Endodermal cell (in vitro differentiated cells): ENCODE results near the gene SLC25A43. TPM values are rescaled to one million over a fixed set of nuclear protein-coding genes. Genes with fewer than 3 reads are reported as not detected.

Experiments
- DNase-seq: peaks from one replicate; pipeline ENCODE4 v3.0.0-alpha.2; 2017
- H3K27ac ChIP-seq: 2 replicates; pipeline ENCODE4 v1.5.1; 2013; ENCODE audit warnings: mild to moderate bottlenecking, low read depth, low read length, moderate library complexity
- H3K27me3 ChIP-seq: 2 replicates; pipeline ENCODE4 v1.6.1; 2013; ENCODE audit warnings: mild to moderate bottlenecking, low read length, moderate library complexity; ENCODE audit not compliant: insufficient read depth, control insufficient read depth, poor library complexity, severe bottlenecking
- H3K36me3 ChIP-seq: 2 replicates; pipeline ENCODE4 v1.7.0; 2013; ENCODE audit warnings: mild to moderate bottlenecking, low read length, moderate library complexity; ENCODE audit not compliant: control insufficient read depth, insufficient read depth
- H3K4me1 ChIP-seq: one replicate; pipeline ENCODE4 v1.7.0; 2013; ENCODE audit warnings: low read length; ENCODE audit not compliant: control insufficient read depth, insufficient read depth
- H3K4me3 ChIP-seq: 2 replicates; pipeline ENCODE4 v1.5.1; 2013; ENCODE audit warnings: mild to moderate bottlenecking, low read length, moderate library complexity
- H3K9ac ChIP-seq: 2 replicates; pipeline ENCODE4 v1.6.1; 2013; ENCODE audit warnings: mild to moderate bottlenecking, low read length, moderate library complexity; ENCODE audit not compliant: poor library complexity, severe bottlenecking; ENCODE audit errors: extremely low read depth
- H3K9me3 ChIP-seq: 2 replicates; pipeline ENCODE4 v1.6.1; 2013; ENCODE audit warnings: mild to moderate bottlenecking, low read length, moderate library complexity; ENCODE audit not compliant: control insufficient read depth
- H3K27ac Mint-ChIP-seq: 2 replicates; pipeline ENCODE4 v1.8.0; 2020; ENCODE audit warnings: mixed read lengths
- H3K27me3 Mint-ChIP-seq: 2 replicates; pipeline ENCODE4 v1.8.0; 2021; ENCODE audit warnings: mild to moderate bottlenecking, mixed read lengths; ENCODE audit not compliant: insufficient read depth
- H3K36me3 Mint-ChIP-seq: 2 replicates; pipeline ENCODE4 v1.8.0; 2020; ENCODE audit warnings: low read depth, mixed read lengths
- H3K4me1 Mint-ChIP-seq: 2 replicates; pipeline ENCODE4 v1.8.0; 2020; ENCODE audit warnings: mixed read lengths
- H3K4me3 Mint-ChIP-seq: 2 replicates; pipeline ENCODE4 v1.8.0; 2020; ENCODE audit warnings: mild to moderate bottlenecking, moderate library complexity, mixed read lengths
- H3K9me3 Mint-ChIP-seq: 2 replicates; pipeline ENCODE4 v1.8.0; 2020; ENCODE audit warnings: mild to moderate bottlenecking, mixed read lengths
- CTCF ChIP-seq: fragments of 200-600 bp; sonication (generic); conservative IDR thresholded peaks from 2 replicates; pipeline ENCODE4 v1.5.0; 2021; ENCODE audit warnings: antibody characterized with exemption, mild to moderate bottlenecking
- WGBS, 2 experiments: methylation state at CpG; one replicate each; pipeline versions ENCODE4 v1.1.5 to v1.1.7; 2013; ENCODE audit warnings: missing lambda C conversion rate in 2 of 2, mixed read lengths in 1 of 2; ENCODE audit not compliant: insufficient coverage in 1 of 2, insufficient read length in 1 of 2; 5-methylcytosine and 5-hydroxymethylcytosine counted together
- total RNA-seq, 2 donors: library from RNA; stranded (reverse); fragmentation: NEBNext Ultra II Directional in 1 of 2; extraction: Animal tissue kit (Norgen Biotek cat#: 25700) in 1 of 2; gene quantifications; 2 replicates in 1 of 2; 3 replicates in 1 of 2; pipeline ENCODE4 v1.2.1, GENCODE V29; 2021

SLC25A43 gene
- total RNA-seq, 2 donors from 2014 or later, result 4.4 to 4.9 TPM

DNA sequence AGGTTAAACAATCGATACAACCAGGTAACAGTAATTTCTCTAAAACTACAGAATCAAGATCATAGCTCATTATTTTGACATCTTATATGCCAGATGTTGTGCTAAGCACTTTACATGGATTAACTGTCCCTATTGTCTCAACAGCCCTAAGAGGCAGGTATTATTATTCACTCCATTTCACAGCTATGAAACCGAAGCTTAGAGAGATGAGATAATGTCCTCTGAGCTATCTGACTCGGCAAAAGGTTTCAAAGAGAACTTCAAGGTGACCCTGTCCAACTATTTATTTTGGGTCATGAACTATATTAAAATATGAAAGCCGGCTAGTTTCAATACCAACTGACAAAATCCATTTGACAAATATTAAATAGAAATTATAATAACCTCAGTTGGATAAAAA lies 79.4 kb downstream of the SLC25A43 start:
- TF ChIP-seq CTCF, result no peak
- H3K4me1 Mint-ChIP-seq, result no peaks in the 10 kb centered on the region

DNA sequence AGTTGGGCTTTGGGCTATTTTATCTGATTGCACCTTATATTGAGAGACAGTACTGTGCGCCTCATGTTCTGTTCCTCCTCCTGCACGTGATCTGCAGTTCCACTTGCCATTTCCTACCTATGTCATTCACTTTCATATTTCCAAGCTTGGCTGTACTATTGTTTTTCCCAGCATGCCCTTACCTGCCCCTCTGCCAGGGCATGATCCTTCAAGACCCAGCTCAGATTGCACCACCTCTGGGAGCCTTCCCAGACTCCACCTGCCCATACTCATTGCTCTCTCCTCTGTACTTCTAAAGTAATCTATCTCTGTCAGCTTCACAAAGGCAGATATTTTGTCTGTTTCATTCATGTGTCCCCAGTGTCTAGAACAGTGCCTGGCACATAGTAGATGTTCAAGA lies 80.7 kb downstream of the SLC25A43 start:
- Mint-ChIP-seq H3K4me3 (no peak overlapping the region), H3K36me3 (no peaks in the 10 kb centered on the region), H3K9me3 (peaks cover 53% of the 10 kb centered on the region), H3K27ac (no peak overlapping the region), H3K27me3 (peaks cover 7% of the 10 kb centered on the region), H3K4me1 (no peaks in the 10 kb centered on the region)
- H3K4me3 ChIP-seq, result no peak overlapping the region
- DNase-seq, result peak; percentile 9
- no peaks in the 10 kb centered on the region for H3K9me3 ChIP-seq
- H3K36me3 ChIP-seq, result no peaks in the 10 kb centered on the region
- no peak overlapping the region for H3K9ac ChIP-seq
- H3K4me1 ChIP-seq, result peaks cover 6% of the 10 kb centered on the region
- no peak for TF ChIP-seq CTCF
- no peaks in the 10 kb centered on the region for H3K27me3 ChIP-seq
- WGBS, 2 experiments, result 100% methylated on average over 2 of the region's 2 CpGs; no CpG with 5 or more reads in 1 of the 2 experiments
- no peak overlapping the region for H3K27ac ChIP-seq

More for the DNA sequence above, 79.4 kb downstream of the SLC25A43 start:
- Mint-ChIP-seq H3K27ac (no peak overlapping the region), H3K36me3 (no peaks in the 10 kb centered on the region), H3K9me3 (peaks cover 56% of the 10 kb centered on the region), H3K27me3 (peaks cover 7% of the 10 kb centered on the region), H3K4me3 (no peak overlapping the region)
- no peaks in the 10 kb centered on the region for H3K9me3 ChIP-seq
- no peak overlapping the region for H3K4me3 ChIP-seq
- no peak overlapping the region for H3K9ac ChIP-seq
- 82% methylated on average over 3 of the region's 4 CpGs; no CpG with 5 or more reads in 1 of the 2 experiments for WGBS, 2 experiments
- no peak for DNase-seq
- H3K27ac ChIP-seq, result no peak overlapping the region
- no peaks in the 10 kb centered on the region for H3K27me3 ChIP-seq
- no peaks in the 10 kb centered on the region for H3K36me3 ChIP-seq
- H3K4me1 ChIP-seq, result peaks cover 6% of the 10 kb centered on the region

DNA sequence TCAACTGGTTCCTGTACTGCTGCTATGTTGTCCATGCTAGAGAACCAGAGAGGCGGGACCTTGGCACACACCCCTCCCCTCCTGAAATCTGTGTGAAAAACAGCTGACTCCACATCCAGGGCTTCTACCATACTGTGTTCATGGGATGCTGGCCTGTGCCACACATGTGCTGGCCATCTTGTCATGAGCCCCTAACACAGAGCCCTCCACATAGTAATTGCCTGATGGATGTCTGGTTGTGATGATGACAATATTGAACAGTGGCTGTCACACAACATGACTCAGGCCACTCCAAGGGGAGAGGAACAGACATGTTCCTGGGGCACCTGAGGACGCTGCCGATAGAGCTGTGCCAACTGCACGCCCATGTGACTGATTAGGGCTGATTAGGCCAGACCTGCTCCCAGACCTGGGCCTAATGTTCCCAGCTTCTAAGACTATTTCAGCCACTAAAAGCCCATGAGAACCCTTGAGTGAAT lies 82.2 kb downstream of the SLC25A43 start:
- Mint-ChIP-seq H3K4me1 (no peaks in the 10 kb centered on the region), H3K27ac (no peak overlapping the region), H3K36me3 (no peaks in the 10 kb centered on the region), H3K9me3 (peaks cover 59% of the 10 kb centered on the region), H3K4me3 (no peak overlapping the region), H3K27me3 (peaks cover 11% of the 10 kb centered on the region)
- WGBS, 2 experiments, result 93% methylated on average over 4 of the region's 4 CpGs; no CpG with 5 or more reads in 1 of the 2 experiments
- H3K27ac ChIP-seq, result no peak overlapping the region
- H3K36me3 ChIP-seq, result no peaks in the 10 kb centered on the region
- DNase-seq, result no peak
- H3K27me3 ChIP-seq, result no peaks in the 10 kb centered on the region
- H3K4me3 ChIP-seq, result no peak overlapping the region
- no peaks in the 10 kb centered on the region for H3K9me3 ChIP-seq
- H3K4me1 ChIP-seq, result peaks cover 6% of the 10 kb centered on the region
- H3K9ac ChIP-seq, result no peak overlapping the region
- TF ChIP-seq CTCF, result no peak
